HG03280 (cell line): ENCODE data around the gene FJX1.
"Not testable (repeated sequence)": the region's sequence is repeated elsewhere in the genome, so short reads cannot be mapped to it uniquely, and the experiment has no call there.

ENCODE experiments used
- ATAC-seq: cut with Tn5 transposase; IDR thresholded peaks from one replicate; pipeline ENCODE4 v1.9.1; 2021; ENCODE audit warnings: mild to moderate bottlenecking, moderate library complexity; ENCODE audit not compliant: unreplicated experiment

Gene FJX1

DNA sequence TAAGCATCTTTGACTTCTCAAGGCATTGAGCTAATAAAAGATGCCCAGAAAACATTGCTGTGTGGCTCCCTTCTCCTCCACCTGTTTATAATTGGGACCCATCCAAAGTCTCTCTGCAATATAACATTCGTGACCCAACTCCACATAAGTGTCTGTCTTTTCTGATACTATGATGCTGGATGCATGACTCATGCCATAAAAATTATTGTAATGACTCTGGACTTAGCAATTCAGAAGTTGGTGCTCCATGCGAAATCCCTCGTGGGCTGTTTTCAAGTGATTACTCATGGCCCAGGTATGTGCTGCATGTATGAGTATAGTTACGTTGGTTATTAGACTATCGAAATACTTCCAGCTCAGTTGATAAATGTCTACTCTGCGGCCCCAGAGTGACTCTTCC is 11.7 kb downstream of the FJX1 start:
- ATAC-seq, result no peak

DNA sequence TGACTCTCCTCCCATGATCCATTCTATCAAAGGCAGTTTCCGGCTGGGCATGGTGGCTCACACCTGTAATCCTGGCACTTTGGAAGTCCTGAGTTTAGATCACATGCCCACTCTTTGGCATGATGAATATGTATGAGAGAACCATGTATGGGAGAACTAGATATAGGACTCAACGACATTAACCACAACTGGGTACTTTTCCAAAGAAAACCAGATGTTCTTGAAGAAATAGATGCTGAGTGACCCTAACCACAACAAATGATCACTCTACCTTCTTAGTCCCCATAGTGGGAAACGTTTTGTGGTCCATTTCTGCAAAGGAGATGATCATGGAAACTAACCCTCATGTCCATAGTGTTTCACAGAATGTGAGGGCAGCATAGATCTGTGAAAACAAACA is 13.6 kb downstream of the FJX1 start:
- no peak for ATAC-seq

DNA sequence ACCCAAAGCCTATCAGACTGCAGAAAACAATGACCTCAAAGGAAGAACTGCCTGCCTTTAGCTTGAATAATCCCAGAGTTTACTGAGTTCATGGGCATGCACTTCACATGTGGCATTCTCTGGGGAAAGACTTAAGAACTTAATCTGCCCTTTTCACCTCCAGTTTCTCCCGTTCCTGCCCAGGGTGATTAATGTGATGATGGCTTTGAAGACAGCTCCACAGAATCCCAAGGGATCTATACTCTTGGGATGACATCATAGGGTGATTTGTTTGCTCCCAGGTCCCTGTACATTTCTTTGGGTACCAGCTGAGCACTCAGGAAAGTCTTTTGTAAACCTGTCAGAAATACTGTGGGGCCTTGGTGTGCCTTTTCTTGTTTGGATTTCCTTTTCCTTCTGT is 14.0 kb downstream of the FJX1 start:
- ATAC-seq, result no peak

DNA sequence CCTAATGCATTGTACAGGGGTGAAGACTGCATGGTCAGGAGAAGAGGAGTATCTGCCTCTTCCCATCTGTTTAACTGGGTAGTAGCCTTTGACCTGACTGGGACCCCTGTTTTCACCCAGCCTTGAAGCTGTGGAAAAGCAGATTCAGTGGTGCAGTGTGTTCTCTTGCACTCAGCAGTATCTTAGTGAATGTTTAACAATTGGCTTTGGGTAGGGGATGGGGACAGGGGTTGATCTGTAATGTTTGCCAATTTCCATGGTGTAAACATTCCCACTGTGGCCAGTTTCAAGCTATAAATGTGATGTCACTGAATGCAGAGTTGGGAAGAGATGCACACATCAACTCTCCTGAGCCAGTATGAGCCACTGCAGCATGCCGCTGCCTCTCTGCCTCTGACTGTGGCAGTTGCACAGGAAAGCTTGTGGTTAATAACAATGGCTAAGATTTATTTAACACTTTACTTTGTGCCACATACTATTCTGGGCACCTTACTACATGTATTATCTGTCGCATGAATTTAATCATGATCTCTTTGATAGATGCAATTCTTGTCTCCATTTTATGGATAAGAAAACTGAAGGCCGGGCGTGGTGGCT is 15.7 kb downstream of the FJX1 start:
- no peak for ATAC-seq

DNA sequence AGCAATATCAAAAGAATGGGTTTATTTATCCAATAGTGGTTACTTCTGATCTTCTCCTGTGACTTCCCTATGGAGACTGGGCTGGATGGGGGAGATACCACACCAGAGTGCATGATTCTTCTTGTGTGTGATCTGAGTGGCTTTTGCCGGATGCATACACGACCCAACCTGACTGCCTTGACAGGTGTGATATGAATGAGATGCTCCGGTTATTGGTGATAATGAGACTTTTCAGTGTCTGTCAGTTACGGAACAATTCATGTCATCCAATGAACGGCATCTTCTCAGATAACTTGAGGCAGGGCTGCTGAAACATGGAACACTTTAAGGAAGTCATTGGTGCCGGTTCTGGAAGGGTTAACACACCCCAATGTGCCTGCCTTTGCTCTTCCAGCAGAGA is 17.7 kb downstream of the FJX1 start:
- no peak for ATAC-seq

DNA sequence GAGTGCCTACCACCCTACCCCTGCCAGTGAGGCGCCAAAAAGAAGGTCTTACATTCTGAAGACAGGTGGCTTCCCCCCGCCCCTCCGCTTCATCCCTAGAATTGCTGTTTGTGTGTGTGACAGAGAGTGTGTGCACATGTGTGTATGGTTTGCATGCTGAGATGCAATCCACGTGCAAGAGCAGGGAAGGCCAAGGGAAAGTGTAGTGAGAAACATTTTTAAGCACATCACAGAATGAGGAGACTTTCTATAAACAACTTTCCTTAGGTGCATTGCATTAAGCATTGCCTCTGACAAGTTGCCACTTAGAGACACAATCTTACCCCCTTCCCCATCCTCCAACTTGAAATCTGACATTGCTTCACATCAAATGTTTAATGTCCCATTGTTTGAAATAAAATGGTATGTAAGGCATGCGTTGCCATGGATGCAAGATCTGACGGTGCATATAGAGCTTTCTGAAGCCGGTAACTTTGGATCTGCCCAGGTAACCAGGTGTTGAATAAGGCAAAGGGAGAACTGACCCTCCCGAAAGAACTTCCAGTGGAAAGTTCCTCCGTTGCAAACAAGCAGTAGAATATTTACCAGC is 21.4 kb downstream of the FJX1 start:
- no peak for ATAC-seq

DNA sequence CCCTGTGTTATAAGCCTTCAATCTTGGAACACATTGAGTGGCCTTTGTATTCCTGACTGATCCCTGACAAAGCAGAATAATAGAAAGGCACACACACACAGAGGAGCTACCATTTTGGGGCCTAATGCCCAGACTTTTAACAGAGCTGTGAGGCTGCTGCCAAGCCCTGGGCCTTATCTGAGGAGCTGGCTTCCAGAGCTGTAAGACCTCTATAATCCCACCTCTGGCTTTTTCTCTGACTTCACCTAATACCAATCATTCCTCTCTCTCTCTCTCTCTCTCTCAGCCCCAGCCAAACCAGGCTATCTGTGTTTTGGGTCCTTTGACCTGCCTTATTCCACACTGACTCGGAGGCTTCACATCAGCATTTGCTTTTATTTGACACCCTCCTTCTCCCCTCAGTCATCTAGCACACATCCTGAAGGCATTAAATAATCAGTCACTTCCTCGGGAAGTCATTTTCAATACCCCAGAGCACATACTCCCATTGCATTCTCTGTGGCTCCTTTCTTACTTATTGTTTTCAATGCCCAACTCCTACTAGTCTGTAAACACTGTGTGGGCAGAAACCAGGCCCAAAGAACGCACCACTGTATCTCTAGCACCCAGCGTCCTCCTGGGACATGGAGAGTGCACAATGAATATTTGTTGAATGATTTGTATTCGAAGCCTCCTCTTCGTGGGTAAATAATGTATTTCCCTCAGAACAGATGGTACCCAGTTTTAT is 23.1 kb downstream of the FJX1 start:
- no peak for ATAC-seq

DNA sequence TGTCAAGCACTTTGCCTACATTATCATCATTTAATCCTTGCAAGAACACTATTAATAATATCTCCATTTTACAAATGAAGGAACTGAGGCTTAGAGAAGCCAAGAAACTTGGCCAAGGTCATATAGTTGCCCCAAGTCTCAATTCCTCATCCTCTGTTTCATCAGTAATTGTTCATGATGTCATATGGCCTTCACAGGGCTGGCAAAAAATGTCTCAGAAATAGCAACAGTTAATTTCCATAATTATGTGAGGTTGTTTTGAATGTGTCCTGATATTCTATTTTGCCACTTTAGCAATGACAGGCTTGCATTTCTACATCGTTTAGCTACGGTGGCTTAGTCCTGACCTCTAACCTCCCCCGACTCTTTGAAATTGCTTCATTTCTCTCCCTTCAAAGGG is 23.7 kb downstream of the FJX1 start:
- no peak for ATAC-seq

DNA sequence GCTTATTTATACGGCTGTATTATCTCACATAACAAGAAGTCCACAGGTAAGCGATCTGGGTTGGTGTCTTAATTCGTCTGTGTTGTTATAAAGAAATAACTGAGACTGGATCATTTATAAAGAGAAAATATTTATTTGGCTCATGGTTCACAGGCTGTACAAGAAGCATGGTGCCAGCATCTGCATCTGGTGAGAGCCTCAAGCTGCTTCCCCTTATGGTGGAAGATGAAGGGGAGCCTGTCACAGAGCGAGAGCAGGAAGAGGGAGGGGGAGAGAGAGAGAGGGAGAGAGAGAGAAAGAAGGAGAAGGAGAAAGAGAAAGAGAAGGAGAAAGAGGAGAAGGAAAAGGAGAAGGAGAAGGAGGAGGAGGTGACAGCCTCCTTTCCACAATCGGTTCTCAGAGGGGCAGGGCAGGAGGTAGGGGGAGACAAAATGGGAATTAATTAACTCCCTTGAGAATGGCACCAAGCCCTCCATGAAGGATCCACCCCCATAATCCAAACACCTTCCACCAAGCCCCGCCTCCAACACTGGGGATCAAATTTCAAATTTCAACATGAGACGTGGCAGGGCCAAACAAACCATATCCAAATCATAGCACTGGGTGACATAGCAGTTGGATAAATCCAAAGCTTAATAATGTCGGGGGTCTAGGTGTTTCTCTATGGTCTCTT is 29.3 kb downstream of the FJX1 start:
- no peak for ATAC-seq

DNA sequence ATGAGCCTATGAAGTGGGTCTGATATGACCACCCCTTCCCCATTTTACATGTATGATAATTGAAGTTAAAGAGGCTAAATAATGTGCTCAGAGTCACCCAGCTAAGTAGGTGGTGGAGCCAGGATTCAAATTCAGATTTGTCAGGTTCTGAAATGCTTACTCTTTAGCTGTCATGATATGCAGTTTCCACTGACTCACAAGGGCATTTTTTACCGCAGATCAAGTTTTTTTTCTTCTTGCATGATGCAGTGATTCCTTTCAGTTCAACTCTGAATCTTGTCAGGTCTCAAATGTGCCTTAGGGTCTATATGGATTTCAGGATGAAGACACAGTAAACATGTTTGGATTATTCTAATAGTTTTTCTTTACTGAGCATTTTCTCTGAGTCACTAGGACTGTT is 31.7 kb downstream of the FJX1 start:
- no peak for ATAC-seq

DNA sequence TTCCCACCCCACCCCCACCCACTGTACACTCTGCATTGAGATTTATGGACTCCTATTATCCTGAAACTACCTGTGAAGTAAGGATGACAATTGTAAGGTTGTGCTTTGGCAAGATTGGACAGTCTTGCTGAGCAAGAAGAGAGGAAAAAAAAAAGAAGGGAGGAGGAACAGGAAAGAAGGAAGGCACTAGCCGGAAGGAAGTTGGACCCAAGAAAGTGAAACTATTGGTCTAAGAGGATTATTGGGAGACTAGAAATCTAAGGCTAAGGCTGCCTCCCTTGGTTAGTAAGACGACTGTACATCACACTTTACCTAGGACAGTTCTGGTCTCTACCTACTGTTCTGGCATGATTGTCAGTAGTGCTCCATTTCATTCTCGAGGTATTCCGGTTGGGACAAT is 32.2 kb downstream of the FJX1 start:
- ATAC-seq, result no peak

DNA sequence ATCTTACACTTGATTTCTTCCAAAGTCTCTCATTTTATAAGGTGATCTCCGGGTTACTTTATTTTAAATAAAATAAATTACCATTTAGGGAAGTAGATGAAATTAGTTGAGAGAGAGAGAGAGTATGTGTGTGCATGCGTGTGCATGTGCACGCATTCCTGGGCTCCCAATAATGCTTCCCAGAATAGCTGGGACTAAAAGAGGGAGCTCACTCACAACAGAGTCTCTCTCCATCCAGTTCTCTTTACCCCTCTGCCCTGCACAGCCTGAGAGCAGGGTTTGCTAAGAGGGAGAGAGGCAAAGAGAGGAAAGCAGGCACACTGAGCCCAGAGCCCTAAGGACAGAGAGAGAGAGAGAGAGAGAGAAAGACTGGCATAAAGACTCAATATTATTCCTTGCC is 33.0 kb downstream of the FJX1 start:
- ATAC-seq, result no peak

DNA sequence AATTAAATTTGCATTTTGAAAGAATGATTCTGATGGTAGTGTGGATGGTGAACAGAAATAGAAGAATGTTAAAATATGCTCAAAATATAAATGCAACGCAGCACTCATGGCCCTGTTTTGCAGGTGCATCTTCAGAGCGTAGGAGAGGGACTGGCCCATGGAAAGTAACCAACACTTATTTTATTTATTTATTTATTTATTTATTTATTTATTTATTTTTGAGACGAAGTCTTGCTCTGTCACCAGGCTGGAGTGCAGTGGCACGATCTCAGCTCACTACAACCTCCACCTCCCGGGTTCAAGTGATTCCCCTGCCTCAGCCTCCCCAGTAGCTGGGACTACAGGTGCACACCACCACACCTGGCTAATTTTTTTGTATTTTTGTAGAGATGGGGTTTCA is 34.5 kb downstream of the FJX1 start:
- ATAC-seq, result not testable (repeated sequence)

DNA sequence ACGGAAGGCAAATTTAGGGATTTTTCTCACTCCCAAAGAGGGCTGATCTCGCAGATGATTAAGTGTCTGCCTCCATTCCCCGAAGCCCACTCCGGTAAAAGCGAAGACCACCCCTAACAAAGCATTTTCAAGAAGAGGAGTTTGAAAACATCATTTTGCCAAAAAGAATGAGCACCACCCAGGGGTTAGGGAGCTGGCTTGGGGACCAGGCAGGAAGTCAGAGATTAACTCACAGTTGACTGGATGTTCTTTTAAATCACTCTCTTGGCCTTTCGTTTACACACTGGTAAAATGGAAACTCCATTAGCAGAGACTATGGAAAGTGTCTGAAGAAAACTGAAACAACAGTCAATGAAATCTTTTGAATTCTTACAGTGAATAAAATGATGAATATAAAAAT is 36.5 kb downstream of the FJX1 start:
- no peak for ATAC-seq

DNA sequence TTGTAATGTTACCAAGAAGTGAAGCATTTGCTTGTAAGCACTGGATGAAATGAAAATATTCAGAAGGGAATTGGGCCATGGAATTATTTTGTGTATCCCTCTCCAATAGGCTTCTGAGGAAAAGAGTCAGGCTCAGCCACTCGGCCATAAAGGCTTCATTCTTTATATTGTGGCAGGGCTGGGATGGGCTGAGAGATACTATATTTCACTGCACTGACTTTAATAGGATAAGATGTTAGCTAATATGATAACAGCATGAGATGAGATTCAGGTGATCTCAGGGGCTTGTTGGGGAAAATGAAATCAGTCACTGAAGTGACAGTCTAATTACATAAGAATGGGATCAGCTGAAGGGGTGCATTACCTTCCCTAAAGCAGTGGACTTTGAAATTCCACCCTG is 37.0 kb downstream of the FJX1 start:
- no peak for ATAC-seq

DNA sequence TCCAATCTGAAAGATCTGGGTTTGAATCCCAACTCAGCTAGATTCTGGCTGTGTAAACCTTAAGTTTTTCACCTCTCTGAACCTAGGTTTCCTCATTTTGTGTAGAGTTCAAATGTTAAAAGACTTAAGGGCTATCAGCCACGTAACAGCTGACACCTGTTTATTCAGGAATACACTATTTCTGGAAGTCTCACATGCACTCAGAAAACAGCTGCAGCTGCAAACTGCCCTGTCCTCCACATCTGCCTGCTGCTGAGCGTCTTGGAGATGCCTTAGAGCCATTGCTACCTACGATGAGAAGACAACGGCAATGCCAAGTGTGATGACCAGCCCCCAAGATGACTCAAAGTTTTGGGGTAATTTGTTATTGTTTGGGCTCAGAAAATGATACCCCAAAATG is 37.6 kb downstream of the FJX1 start:
- no peak for ATAC-seq

DNA sequence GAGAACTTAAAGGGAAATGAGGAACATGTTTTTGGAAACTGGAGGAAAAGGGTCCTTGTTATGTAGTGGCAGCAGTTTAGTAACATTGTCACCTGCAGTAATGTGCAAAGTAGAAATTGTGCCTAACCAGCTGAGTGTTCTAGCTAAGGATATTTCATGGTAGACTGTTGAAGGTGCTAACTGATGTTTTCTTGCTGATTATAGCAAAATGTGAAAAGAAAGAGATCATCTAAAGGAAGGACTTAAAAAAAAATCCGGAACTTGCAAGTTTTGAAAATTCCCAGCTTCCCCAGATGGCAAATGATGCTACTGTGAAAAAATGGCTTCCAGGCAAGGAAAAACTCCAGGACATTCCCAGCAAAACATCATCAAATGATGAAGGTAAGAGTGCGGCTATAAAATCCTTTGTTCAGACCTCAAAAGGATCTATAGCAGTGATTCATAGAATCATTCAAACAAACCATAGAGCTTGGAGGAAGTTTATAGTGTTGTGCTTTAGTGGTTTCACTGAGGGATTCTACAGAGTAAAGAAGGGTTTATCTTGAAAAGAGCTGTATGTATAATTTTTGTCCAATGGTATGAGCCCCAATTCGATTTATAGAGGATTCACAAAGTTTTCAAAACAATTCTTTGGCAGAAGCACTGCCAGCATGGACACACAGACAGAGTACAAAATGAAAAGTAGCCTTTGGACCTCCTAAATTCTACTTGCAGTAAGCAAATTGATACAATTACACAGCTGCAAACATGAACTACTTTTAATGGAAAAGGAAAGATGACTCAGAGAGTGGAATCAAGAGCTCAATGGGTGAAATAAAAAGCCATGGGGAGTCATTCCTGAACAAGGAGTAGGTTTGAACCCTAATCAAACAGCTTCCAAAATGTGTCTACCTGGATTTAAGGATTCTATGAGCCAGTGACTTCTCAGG is 40.0 kb downstream of the FJX1 start:
- ATAC-seq, result no peak

DNA sequence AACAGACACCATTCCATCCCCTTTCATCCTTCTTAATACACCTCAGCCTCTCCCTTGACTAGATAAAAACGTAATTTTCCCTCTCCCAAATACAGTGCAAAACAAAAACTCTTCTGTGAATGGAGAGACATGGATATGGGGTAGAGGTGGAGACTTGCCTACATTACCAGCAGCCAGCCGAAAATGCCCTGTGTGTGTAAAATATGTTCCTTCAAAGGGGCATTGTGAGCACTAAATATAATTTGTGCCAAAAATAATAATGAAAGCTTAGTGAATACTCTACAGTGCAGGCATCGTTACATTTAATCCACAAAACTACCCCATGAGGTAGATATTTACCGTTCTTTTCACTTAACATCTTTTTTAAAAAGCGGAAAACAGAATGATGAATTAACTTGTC is 43.3 kb downstream of the FJX1 start:
- no peak for ATAC-seq

DNA sequence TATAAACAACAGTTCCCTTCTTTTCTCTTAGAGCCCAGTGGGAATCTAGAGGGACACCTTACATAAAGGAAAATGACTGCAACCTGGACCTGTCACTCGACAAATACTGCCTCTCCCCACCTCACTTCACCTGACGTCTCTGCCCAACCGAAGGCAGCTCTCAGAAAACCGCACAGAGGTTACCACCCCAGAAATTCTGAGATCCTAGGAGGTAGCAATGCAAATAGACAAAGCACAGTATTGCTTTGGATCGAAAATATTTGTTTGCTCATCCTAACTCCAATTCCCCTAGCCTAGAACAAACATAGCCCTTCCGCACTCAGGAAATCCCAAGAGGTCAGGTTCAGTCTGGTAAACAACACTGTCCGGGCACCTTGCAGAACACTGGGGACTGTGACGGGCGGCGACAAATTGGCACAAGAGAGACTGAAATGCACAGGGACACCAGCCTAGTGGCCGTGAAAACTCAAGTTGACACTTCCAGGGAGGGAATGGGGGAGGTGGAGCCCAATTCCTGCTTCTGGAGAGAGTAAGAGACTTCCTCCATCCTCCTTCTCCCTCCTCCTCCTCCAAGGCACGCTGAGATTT is 43.9 kb downstream of the FJX1 start:
- peak; percentile 39 for ATAC-seq

DNA sequence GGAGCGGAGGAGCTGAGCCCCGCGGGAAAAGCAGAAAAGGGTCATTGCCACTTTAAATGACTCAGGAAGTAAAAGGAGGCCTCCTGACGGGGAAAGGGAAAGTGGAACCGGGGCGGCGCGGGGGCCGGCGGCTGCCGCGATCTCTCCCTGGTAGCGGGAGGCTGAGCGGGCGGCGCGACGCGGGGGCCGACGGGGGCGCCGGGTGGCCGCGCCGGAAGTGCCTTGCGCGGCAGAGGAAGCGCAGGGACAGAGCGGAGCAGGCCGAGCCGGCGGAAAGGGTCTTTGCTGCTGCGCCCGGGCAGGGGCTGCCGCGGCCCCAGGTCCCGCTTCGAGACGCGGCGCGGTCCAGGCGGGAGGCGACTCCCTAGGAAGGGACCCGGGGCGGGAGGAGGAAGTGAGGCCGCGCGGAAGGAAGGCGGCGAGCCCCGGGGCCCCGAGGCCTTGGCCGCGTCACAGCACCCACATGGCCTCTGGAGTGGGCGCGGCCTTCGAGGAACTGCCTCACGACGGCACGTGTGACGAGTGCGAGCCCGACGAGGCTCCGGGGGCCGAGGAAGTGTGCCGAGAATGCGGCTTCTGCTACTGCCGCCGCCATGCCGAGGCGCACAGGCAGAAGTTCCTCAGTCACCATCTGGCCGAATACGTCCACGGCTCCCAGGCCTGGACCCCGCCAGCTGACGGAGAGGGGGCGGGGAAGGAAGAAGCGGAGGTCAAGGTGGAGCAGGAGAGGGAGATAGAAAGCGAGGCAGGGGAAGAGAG is 44.6 kb downstream of the FJX1 start, which contains the start of gene TRIM44:
Gene TRIM44 (plus strand): TSS at position 127 of the 759 bp plus-strand sequence. CDS start 337 bp downstream, at position 464.
- ATAC-seq, result peak; percentile 87
